HepG2 (cell line): ENCODE data around the gene SRRM2. TPM values are rescaled to one million over a fixed set of nuclear protein-coding genes. Genes with fewer than 3 reads are reported as not detected.

Source experiments
- ATAC-seq: fragments of 200-7000 bp; cut with Tn5 transposase; 3 replicates; pipeline ENCODE4 v1.9.1; 2020; ENCODE audit warnings: mild to moderate bottlenecking, moderate library complexity
- BruUV-seq: library from RNA; stranded (reverse); fragments of 400-500 nt; replicated peaks from 2 replicates; lab custom pipeline; 2021; lab: Mats Ljungman, UMichigan
- CTCF ChIA-PET: fragments of 300-600 bp; formaldehyde crosslinking; extraction: SDS; loops from one replicate; lab custom pipeline; 2021; ENCODE audit warnings: low total read pairs, inconsistent platforms, low intra/inter-chr PET ratio; lab: Yijun Ruan, JAX
- POLR2A ChIA-PET: fragments of 350-600 bp; sonication (Branson Sonifier 250); formaldehyde crosslinking; loops from one replicate; lab custom pipeline; 2020; ENCODE audit warnings: antibody characterized with exemption, inconsistent platforms; lab: Yijun Ruan, JAX
- DNase-seq: peaks from one replicate; pipeline ENCODE4 v3.0.0-alpha.2; 2015; ENCODE audit warnings: low spot score
- FAIRE-seq: peaks from 3 replicates; lab custom pipeline; 2011; peaks lifted over from hg19 to GRCh38; lab: Jason Lieb, UNC
- H2AFZ ChIP-seq: one replicate; pipeline ENCODE4 v1.6.1; 2011; ENCODE audit warnings: low read length, inconsistent platforms
- H3K27ac ChIP-seq: fragments of 300-600 bp; 3 replicates; pipeline ENCODE4 v1.8.0; 2011; ENCODE audit warnings: mixed run types, mild to moderate bottlenecking, mixed read lengths, low read length, inconsistent platforms; ENCODE audit not compliant: insufficient read depth; ENCODE audit errors: extremely low read length
- H3K27me3 ChIP-seq, 2 experiments: fragments of 200-600 bp in 1 of 2; 2 replicates in 1 of 2; 3 replicates in 1 of 2; pipeline versions ENCODE4 v1.6.0 to v1.8.0; 2011; ENCODE audit warnings: low read length in 2 of 2, mild to moderate bottlenecking in 2 of 2, moderate library complexity in 2 of 2, inconsistent platforms in 1 of 2; ENCODE audit not compliant: insufficient read depth in 2 of 2, control insufficient read depth in 1 of 2
- H3K36me3 ChIP-seq, 2 experiments: fragments of 200-600 bp in 1 of 2; replicated peaks in 1 of 2; 2 replicates in 1 of 2; 3 replicates in 1 of 2; pipeline versions ENCODE4 v1.5.1 to v1.8.0; 2011; ENCODE audit warnings: low read length in 2 of 2, inconsistent platforms in 1 of 2; ENCODE audit not compliant: insufficient read depth in 2 of 2, control insufficient read depth in 1 of 2
- H3K4me1 ChIP-seq: 2 replicates; pipeline ENCODE4 v1.5.1; 2012; ENCODE audit warnings: low read length, inconsistent platforms; ENCODE audit not compliant: insufficient read depth
- H3K4me2 ChIP-seq: 2 replicates; pipeline ENCODE4 v1.6.0; 2011; ENCODE audit warnings: low read depth, low read length, inconsistent platforms
- H3K4me3 ChIP-seq, 3 experiments: fragments of 200-600 bp in 1 of 3; sonication (generic), shearing (Covaris generic) in 1 of 3; replicated peaks in 1 of 3; 2 replicates each; pipeline ENCODE4 v1.5.1; 2011 to 2016; ENCODE audit warnings: low read length in 3 of 3, inconsistent platforms in 2 of 3, low read depth in 2 of 3, mild to moderate bottlenecking in 2 of 3, control low read depth in 1 of 3, mixed read lengths in 1 of 3; ENCODE audit not compliant: insufficient read depth in 1 of 3
- H3K79me2 ChIP-seq: one replicate; pipeline ENCODE4 v1.6.1; 2011; ENCODE audit warnings: low read length, inconsistent platforms; ENCODE audit not compliant: insufficient read depth
- H3K9ac ChIP-seq: 2 replicates; pipeline ENCODE4 v1.6.0; 2011; ENCODE audit warnings: mild to moderate bottlenecking, low read depth, low read length, inconsistent platforms; ENCODE audit not compliant: insufficient read depth
- H3K9me3 ChIP-seq: 2 replicates; pipeline ENCODE4 v1.5.1; 2012; ENCODE audit warnings: mild to moderate bottlenecking, low read length
- H4K20me1 ChIP-seq: 2 replicates; pipeline ENCODE4 v1.6.0; 2011; ENCODE audit warnings: inconsistent platforms, mild to moderate bottlenecking, low read length, moderate library complexity; ENCODE audit not compliant: insufficient read depth
- CEBPB ChIP-seq: IDR thresholded peaks from 2 replicates; pipeline ENCODE4 v1.6.1; 2011; ENCODE audit warnings: low read depth, low read length, improper control_type of control experiment, borderline replicate concordance
- CEBPG ChIP-seq: IDR thresholded peaks from 2 replicates; pipeline ENCODE4 v1.6.1; 2016
- GABPA ChIP-seq, 2 experiments: IDR thresholded peaks; 2 replicates each; pipeline ENCODE4 v1.6.1; 2011 to 2016; ENCODE audit warnings: low read depth in 2 of 2, low read length in 1 of 2, missing biosample characterization in 1 of 2, missing genetic modification characterization in 1 of 2
- ZNF34 ChIP-seq: sonication (generic); formaldehyde crosslinking; IDR thresholded peaks from 2 replicates; pipeline ENCODE4 v1.4.0; 2020; ENCODE audit warnings: mild to moderate bottlenecking, missing genetic modification reagents, borderline replicate concordance
- WGBS: methylation state at CpG from one replicate; pipeline ENCODE4 v1.1.6; 2017; ENCODE audit warnings: low lambda C conversion rate; 5-methylcytosine and 5-hydroxymethylcytosine counted together
- in situ Hi-C: cut with HindIII; loops from 2 replicates; pipeline ENCODE4 v1.10.0; 2017; ENCODE audit warnings: low pct_unique_long_range_greater_than_20kb; ENCODE audit not compliant: extremely low pct_ligation_motif_present
- intact Hi-C: fragments of 100-400 bp; cut with micrococcal nuclease; formaldehyde crosslinking; loops from one replicate; pipeline ENCODE4 v1.10.0; 2022; ENCODE audit not compliant: unreplicated experiment
- polyA plus RNA-seq, 8 experiments: library from polyadenylated mRNA; depleted of rRNA in 3 of 8; stranded (reverse) in 7 of 8; unstranded in 1 of 8; fragments of >200 nt; fragmentation: Illumina TruSeq in 4 of 8; extraction: Trizol in 4 of 8; gene quantifications; 2 replicates each; pipeline versions ENCODE4 v1.2.1 to v1.2.3, GENCODE V29; 2011 to 2016; ENCODE audit warnings: low read depth in 4 of 8, missing spikeins in 1 of 8, mixed read lengths in 1 of 8; ENCODE audit not compliant: insufficient read depth in 1 of 8
- total RNA-seq, 5 experiments: library from RNA; depleted of rRNA; stranded (reverse); fragments of >200 nt; fragmentation: Illumina TruSeq; extraction: Trizol; gene quantifications; 2 replicates each; pipeline ENCODE4 v1.2.3, GENCODE V29; 2016; ENCODE audit warnings: low read depth in 1 of 5

The SRRM2 gene
- total and polyA plus RNA-seq, 2 of the 13 experiments (the other 11 are each of a cell fraction or from before 2014, with no cell fraction given), result 50.4 to 112 TPM

DNA sequence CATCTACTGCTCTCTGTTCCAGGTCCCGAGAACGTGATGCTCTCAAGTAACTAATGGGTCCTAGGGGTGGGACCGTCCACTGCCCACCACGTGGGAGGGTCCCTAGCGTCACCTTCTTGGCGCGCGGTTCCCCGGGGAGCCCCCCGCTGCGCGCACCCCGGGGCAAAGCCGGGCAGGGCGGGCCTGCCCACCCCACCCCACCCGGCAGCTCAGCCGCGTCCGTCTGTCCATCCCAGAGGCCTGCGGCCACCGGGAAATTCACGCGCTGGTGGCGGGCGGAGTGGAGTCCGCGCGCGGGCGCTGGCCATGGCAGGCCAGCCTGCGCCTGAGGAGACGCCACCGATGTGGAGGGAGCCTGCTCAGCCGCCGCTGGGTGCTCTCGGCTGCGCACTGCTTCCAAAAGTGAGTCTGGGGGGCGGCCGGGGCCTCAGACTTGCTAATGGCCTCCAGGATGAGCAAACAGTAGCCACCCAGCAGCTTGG lies 46.3 kb downstream of the SRRM2 start:
- H3K4me2 ChIP-seq, result no peak overlapping the region
- DNase-seq (no peak), FAIRE-seq (no peak), ATAC-seq (no peak; the same call in 2 of the 3 replicates)
- 89% methylated on average over 15 of the region's 39 CpGs for WGBS
- peaks cover 25% of the 10 kb centered on the region for H3K4me1 ChIP-seq
- in situ Hi-C loops (no loop called here), intact Hi-C loops (no loop called here)
- no peaks in the 10 kb centered on the region for H4K20me1 ChIP-seq
- H3K27me3 ChIP-seq, result peaks cover 0 to 18% of the 10 kb centered on the region in 2 experiments; a peak in 1 of 5 replicates
- peaks cover 1% of the 10 kb centered on the region; the same call in 1 of the 2 replicates for H3K9me3 ChIP-seq
- H2AFZ ChIP-seq, result no peak overlapping the region
- no peaks in the 10 kb centered on the region for H3K36me3 ChIP-seq
- POLR2A ChIA-PET, result no interaction called here
- TF ChIP-seq ZNF34 (CRISPR knock-in tag), result no peak
- no peak overlapping the region for H3K27ac ChIP-seq
- H3K4me3 ChIP-seq, result no peak overlapping the region
- H3K9ac ChIP-seq, result no peak overlapping the region
- CTCF ChIA-PET, result no interaction called here
- H3K79me2 ChIP-seq, result no peaks in the 10 kb centered on the region
- no TSS peak for BruUV-seq

DNA sequence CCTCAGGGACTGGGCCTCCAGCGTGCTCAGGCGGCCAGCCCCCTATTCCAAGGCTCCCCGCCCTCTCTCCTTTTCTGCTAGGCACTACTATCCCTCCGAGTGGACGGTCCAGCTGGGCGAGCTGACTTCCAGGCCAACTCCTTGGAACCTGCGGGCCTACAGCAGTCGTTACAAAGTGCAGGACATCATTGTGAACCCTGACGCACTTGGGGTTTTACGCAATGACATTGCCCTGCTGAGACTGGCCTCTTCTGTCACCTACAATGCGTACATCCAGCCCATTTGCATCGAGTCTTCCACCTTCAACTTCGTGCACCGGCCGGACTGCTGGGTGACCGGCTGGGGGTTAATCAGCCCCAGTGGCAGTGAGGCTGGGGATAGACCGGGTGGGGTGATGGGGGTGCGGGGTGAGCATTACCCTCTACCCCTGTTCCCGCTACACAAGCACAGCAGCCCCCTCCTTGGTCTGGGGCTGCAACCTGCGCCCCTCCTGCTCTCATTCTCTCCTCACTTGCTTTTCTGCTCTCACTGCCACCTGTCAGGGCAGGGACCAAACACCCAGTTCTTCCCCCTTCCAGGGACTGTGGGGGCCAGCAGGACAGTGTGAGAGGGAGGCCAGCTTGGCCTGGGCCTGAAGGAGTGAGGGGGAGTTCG lies 46.9 kb downstream of the SRRM2 start:
- intact Hi-C loops, result no loop called here

More for the DNA sequence above, 46.9 kb downstream of the SRRM2 start:
- no peak overlapping the region for H2AFZ ChIP-seq
- H3K79me2 ChIP-seq, result no peaks in the 10 kb centered on the region
- H3K27me3 ChIP-seq, result peaks cover 0 to 18% of the 10 kb centered on the region in 2 experiments; a peak in 1 of 5 replicates
- peaks cover 4% of the 10 kb centered on the region; the same call in 1 of the 2 replicates for H3K9me3 ChIP-seq
- CTCF ChIA-PET, result no interaction called here
- H3K27ac ChIP-seq, result no peak overlapping the region
- POLR2A ChIA-PET, result interaction anchor here (1.2 kb wide), 1 partner anchor 31 kb away, joined by 3 read pairs; the partner anchor contains the start of gene ZG16B
- H3K4me3 ChIP-seq, result no peak overlapping the region
- no TSS peak for BruUV-seq
- peak overlapping the region; percentile 14; the same call in 1 of the 2 replicates for H3K4me2 ChIP-seq
- TF ChIP-seq CEBPB (peak; percentile 68; the same call in 1 of the 2 replicates), CEBPG (CRISPR knock-in tag) (0 out of 2 replicates have a peak, but pooled peaks have one; percentile 25), GABPA (IDR thresholded peaks at IDR 0.05; ENCODE audit: low read depth, low read length) (no peak), GABPA (CRISPR knock-in tag; IDR thresholded peaks at IDR 0.05; ENCODE audit: low read depth) (no peak)
- H3K4me1 ChIP-seq, result peaks cover 20% of the 10 kb centered on the region
- no peaks in the 10 kb centered on the region for H4K20me1 ChIP-seq
- DNase-seq (no peak), ATAC-seq (peak; percentile 58), FAIRE-seq (no peak)
- 28% methylated on average over 14 of the region's 21 CpGs for WGBS
- no peaks in the 10 kb centered on the region for H3K36me3 ChIP-seq
- H3K9ac ChIP-seq, result no peak overlapping the region
- in situ Hi-C loops, result no loop called here
